SKM-1 treated with dmso at 0.1 percent for 144 hours (cell line): Measurements from ENCODE around the gene SLC9B1.
A peak's percentile ranks its signal among the peaks of the same experiment; 100 is the strongest.
"Not testable (repeated sequence)": the region's sequence is repeated elsewhere in the genome, so short reads cannot be mapped to it uniquely, and the experiment has no call there.

Source experiments
- DNase-seq: peaks from one replicate; lab custom pipeline; 2025; ENCODE audit not compliant: unreplicated experiment; lab: John Stamatoyannopoulos, UW

Gene SLC9B1

DNA sequence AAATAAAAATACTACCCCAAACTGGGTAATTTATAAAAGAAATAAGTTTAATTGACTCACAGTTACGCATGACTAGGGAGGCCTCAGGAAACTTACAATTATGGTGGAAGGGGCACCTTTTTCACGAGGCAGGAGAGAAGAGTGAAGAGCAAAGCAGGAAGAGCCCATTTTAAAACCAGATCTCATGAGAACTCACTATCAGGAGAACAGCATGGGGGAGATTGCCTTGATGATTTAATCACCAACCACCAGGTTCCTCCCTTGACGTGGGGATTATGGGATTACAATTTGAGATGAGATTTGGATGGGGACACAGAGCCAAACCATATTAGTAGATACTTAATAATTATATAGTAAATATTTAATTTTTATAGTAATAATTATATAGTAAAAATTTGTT, 140.6 kb downstream of the SLC9B1 start:
- DNase-seq: no peak

DNA sequence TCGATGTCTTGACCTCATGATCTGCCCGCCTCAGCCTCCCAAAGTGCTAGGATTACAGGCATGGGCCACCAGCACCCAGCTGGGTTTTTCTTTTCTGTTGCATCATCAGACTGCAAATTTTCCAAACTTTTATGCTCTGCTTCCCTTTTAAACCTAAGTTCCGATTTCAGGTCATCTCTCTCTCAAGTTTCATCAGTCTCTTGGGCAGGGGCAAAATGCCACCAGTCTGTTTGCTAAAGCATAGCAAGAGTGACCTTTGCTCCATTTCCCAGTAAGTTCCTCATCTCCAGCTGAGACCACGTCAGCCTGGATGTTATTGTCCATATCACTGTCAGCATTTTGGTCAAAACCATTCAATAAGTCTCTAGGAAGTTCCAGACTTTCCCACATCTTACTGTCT, 141.2 kb downstream of the SLC9B1 start:
- peak; percentile 25 for DNase-seq

GRCh38 chr4:102877477-102878106, 141.9 kb downstream of the SLC9B1 start:
- not testable (repeated sequence) for DNase-seq

DNA sequence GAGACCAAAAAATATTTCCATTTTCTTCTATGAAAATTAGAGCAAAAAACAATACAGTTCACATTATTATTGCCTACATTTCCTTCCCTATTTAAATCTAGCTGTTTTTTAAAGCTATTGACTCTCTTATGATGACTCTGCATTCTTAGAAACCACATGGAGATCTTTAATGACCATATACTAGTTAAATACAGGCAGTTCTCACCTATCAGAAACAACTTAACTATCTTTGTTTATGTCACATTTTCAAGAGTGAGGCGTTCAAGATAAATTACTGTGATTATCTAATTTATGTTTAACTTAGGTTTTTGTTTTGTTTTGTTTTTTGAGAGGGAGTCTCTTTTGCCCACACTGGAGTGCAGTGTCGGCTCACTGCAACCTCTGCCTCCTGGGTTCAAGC, 147.7 kb downstream of the SLC9B1 start:
- DNase-seq: no peak

DNA sequence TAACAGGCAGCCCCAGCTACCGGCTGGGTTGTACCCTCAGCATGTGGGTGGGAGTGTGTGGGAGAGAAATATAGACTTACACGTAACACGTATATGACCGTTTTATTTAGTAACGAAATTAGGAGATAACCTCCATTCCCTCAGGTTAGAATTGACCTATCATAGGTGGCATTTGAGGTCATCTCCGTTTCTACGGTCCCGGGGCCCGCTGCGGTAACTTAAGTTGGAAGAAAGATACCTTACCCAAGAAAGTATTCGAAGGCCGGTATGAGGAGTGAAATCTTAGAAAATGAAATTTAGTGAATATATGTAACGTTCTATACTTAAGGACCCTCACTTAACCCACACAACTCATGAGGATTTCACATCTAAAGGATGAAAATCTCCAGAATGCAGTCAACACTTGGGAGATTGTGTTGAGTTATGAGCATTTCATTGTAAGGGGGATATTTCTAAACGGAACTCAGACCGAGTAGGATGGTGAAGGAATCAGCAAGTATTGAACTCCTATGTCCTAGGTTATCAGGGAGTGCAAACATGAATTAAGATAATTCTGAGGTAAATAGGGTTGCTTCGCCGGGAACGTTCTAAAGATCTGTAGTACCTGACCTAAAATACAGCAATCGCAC, 149.8 kb downstream of the SLC9B1 start:
- DNase-seq: no peak

DNA sequence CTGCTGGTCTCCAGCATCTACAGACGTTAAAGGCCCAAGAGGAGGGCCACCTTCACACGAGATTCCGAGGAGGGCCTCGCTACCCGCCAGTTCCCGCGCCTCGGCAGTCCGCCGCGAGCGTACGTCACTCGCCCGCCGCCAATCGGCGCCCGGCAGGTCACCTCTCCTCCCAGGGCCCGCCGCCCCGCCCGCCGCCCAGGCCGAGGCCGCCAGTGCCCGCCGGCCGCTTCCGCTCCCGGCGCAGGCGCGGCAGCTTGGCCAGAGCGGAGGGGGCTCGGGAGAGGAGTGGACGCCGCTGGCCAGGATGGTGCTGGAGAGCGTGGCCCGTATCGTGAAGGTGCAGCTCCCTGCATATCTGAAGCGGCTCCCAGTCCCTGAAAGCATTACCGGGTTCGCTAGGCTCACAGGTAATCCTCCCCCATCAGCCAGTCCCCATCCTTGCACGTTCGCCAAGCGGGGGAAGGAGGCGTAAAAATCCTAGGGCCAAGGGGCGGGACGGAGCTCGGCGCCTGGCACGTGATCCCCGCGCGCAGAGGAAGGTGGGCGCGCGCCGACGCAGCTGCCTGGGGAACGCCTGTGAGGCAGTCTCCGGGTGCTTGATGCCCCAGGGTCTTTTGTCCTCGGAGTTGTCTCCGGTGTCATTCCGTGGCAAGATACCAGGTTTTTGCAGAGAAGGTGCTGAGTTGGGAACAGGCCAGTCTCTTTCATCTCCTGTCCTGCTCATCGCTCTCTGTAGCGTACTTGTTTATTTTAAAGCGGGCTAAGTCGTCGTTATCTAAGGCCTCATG, 150.5 kb downstream of the SLC9B1 start, which contains the start of gene CISD2:
Gene CISD2, plus strand, starts transcription at position 212 of the 788 bp plus-strand sequence. Its CDS starts 93 bp downstream, at position 305.
- DNase-seq: peak; percentile 87

GRCh38 chr4:102868153-102868780, 151.2 kb downstream of the SLC9B1 start:
- DNase-seq: no peak

GRCh38 chr4:102867278-102868152, 152.0 kb downstream of the SLC9B1 start:
- DNase-seq: peak; percentile 20

- DNase-seq: not testable (repeated sequence)
These were observed 154.2 kb downstream of the SLC9B1 start for GRCh38 chr4:102865327-102865726.

DNA sequence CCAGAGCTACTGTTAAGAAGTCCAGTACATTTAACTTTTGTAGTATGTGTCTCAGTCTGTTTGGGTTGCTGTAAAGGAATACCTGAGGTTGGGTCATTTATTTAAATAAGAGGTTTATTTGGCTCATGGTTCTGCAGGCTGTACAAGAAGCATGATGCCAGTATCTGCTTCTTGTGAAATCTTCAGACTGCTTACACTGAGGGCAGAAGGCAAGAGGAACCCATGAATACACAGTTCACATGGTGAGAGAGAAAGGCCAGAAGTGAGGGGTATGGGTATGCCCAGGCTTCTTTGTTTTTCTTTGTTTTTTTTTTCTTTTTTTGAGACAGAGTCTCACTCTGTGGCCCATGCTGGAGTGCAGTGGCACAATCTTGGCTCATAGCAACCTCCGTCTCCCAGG, 156.8 kb downstream of the SLC9B1 start:
- DNase-seq: peak; percentile 41

GRCh38 chr4:102862016-102862415, 157.5 kb downstream of the SLC9B1 start:
- DNase-seq: peak; percentile 69

DNA sequence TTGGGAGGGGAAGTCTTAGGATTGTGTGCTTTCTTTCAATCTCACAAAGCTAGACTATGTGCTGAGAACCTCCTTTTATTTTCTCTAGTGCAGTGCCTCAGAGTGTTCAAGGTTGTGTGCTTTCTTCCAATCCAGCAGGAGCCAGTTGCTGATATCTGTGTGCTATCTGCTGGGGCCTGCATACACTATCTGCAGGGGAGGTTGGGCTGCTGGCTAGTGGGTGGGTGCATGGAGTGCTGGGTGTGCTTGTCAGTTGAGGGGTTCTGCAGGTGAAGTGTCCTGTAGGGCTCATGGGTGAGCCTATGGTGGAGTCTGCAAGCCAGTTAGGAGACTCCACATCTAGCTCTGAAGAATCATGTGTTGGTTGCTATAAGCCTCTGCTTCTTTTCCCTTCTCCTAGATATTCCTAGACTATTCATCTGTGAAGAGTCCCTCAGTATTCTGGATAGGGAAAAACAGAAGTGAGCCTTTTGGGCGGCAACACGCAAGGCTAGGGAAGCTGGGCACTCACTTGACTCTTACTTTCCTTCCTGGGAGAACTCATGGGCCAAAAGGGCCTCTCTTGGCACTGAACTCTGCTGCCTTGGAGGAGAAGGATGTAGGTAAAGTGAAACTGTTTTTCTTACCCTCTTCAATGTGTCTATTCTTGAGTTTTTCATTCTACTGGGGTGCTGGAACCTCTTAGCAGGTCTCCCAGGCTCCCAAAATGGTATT, 158.7 kb downstream of the SLC9B1 start:
- DNase-seq: no peak

DNA sequence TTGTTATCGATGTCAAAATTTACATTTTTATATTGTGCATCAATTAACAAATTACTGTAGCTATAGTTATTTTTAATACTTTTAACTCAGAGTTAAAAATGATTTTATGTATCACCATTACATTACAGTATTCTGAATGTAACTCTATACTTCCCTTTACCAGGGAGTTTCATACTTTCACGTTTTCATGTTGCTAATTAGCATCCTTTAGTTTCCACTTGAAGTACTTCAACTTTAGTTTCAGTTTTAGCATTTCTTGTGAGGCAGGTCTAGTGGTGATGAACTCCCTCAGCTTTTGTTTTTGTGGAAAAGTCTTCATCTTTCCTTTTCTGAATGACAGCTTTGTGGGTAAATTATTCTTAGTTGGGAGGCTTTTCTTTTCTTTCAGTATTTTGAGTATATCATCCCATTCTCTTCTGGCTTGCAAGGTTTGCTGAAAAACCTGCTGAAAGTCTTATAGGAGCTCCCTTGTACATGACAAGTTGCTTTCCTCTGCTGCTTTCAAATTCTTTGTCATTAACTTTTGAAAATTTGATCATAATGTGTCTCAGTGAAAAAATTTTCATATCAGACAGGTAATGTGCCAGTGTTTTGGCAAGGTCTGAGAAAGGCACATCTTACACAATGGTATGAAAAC, 160.6 kb downstream of the SLC9B1 start:
- no peak for DNase-seq
